Measurements from ENCODE around the gene PLEKHG7.

- no peak for TF ChIP-seq CTCF (IDR thresholded peaks at IDR 0.05; ENCODE audit: borderline replicate concordance, extremely low read depth, low read length, poor library complexity, severe bottlenecking)
- TF ChIP-seq EZH2 (IDR thresholded peaks at IDR 0.05; ENCODE audit: borderline replicate concordance, low read depth, low read length, severe bottlenecking) = no peak
Measured at GRCh38 chr12:92656911-92657310, 45.9 kb upstream of the PLEKHG7 start.
